DOHH2 (cell line): Measurements from ENCODE around the gene PDGFD.

ENCODE experiments used
- H3F3A ChIP-seq: fragments of 200-600 bp; sonication (generic), shearing (Covaris generic); 2 replicates; pipeline ENCODE4 v1.6.0; 2016; ENCODE audit warnings: antibody characterized with exemption, mild to moderate bottlenecking; ENCODE audit not compliant: control insufficient read depth, insufficient read depth
- H3K27ac ChIP-seq: fragments of 200-600 bp; sonication (generic); 2 replicates; pipeline ENCODE4 v1.5.1; 2014; ENCODE audit warnings: low read depth, mild to moderate bottlenecking, low read length, moderate library complexity
- H3K27me3 ChIP-seq: fragments of 200-600 bp; sonication (generic); 2 replicates; pipeline ENCODE4 v1.6.1; 2014; ENCODE audit warnings: mild to moderate bottlenecking, low read length, mixed read lengths; ENCODE audit not compliant: control insufficient read depth
- H3K36me3 ChIP-seq: fragments of 200-600 bp; sonication (generic); 2 replicates; pipeline ENCODE4 v1.6.1; 2014; ENCODE audit warnings: mild to moderate bottlenecking, low read length, moderate library complexity, mixed read lengths; ENCODE audit not compliant: control insufficient read depth
- H3K4me1 ChIP-seq: fragments of 200-600 bp; sonication (generic); 2 replicates; pipeline ENCODE4 v1.6.1; 2014; ENCODE audit warnings: mild to moderate bottlenecking, low read length, mixed read lengths; ENCODE audit not compliant: control insufficient read depth
- H3K4me2 ChIP-seq: fragments of 200-600 bp; sonication (generic); 2 replicates; pipeline ENCODE4 v1.6.0; 2014; ENCODE audit warnings: mild to moderate bottlenecking, low read length, moderate library complexity
- H3K4me3 ChIP-seq: fragments of 200-600 bp; sonication (generic); 2 replicates; pipeline ENCODE4 v1.5.1; 2014; ENCODE audit warnings: mild to moderate bottlenecking, low read length, mixed read lengths
- H3K79me2 ChIP-seq: fragments of 200-600 bp; sonication (generic); 2 replicates; pipeline ENCODE4 v1.6.1; 2014; ENCODE audit warnings: mild to moderate bottlenecking, low read length, mixed read lengths; ENCODE audit not compliant: control insufficient read depth
- H3K9me2 ChIP-seq: fragments of 200-600 bp; sonication (generic); replicated peaks from 2 replicates; pipeline ENCODE4 v1.6.1; 2014; ENCODE audit warnings: mild to moderate bottlenecking, low read length, mixed read lengths; ENCODE audit not compliant: control insufficient read depth
- H3K9me3 ChIP-seq: fragments of 200-600 bp; sonication (generic); 2 replicates; pipeline ENCODE4 v1.6.1; 2014; ENCODE audit warnings: antibody characterized with exemption, low read length, mixed read lengths; ENCODE audit not compliant: control insufficient read depth, insufficient read depth
- H4K20me1 ChIP-seq: fragments of 200-600 bp; sonication (generic); 2 replicates; pipeline ENCODE4 v1.6.0; 2014; ENCODE audit warnings: low read depth, mild to moderate bottlenecking, antibody characterized with exemption, low read length, moderate library complexity; ENCODE audit not compliant: control insufficient read depth, insufficient read depth
- CTCF ChIP-seq: fragments of 200-600 bp; sonication (generic); IDR thresholded peaks from one replicate; pipeline ENCODE4 v1.5.1; 2014; ENCODE audit warnings: antibody characterized with exemption, mild to moderate bottlenecking, low read depth, low read length; ENCODE audit not compliant: poor library complexity, severe bottlenecking
- EZH2phosphoT487 ChIP-seq: fragments of 200-600 bp; sonication (generic); IDR thresholded peaks from 2 replicates; pipeline ENCODE4 v1.6.1; 2017; ENCODE audit warnings: borderline replicate concordance, mild to moderate bottlenecking, antibody characterized with exemption, low read length, moderate library complexity, mixed read lengths

Gene PDGFD

GRCh38 chr11:104151404-104152204 is 12.3 kb downstream of the PDGFD start:
- H3F3A ChIP-seq, result peaks cover 6% of the 10 kb centered on the region
- peak overlapping the region; percentile 68; the same call in 1 of the 2 replicates for H3K27ac ChIP-seq
- peaks cover 49% of the 10 kb centered on the region for H3K79me2 ChIP-seq
- no peaks in the 10 kb centered on the region for H4K20me1 ChIP-seq
- H3K4me1 ChIP-seq, result peaks cover 36% of the 10 kb centered on the region
- TF ChIP-seq CTCF (peak; percentile 62), EZH2phosphoT487 (no peak)
- no peaks in the 10 kb centered on the region for H3K36me3 ChIP-seq
- H3K9me3 ChIP-seq, result no peaks in the 10 kb centered on the region
- no peaks in the 10 kb centered on the region for H3K27me3 ChIP-seq
- H3K4me3 ChIP-seq, result peak overlapping the region; percentile 58
- H3K4me2 ChIP-seq, result peak overlapping the region; percentile 70
- H3K9me2 ChIP-seq, result no peaks in the 10 kb centered on the region

GRCh38 chr11:104148706-104149105 is 15.2 kb downstream of the PDGFD start:
- Histone ChIP-seq H3K9me3 (no peaks in the 10 kb centered on the region), H3K79me2 (peaks cover 33% of the 10 kb centered on the region), H3F3A (peaks cover 6% of the 10 kb centered on the region), H3K36me3 (no peaks in the 10 kb centered on the region), H4K20me1 (no peaks in the 10 kb centered on the region), H3K4me3 (no peak overlapping the region), H3K4me1 (peaks cover 24% of the 10 kb centered on the region), H3K9me2 (no peaks in the 10 kb centered on the region), H3K4me2 (no peak overlapping the region), H3K27ac (no peak overlapping the region), H3K27me3 (no peaks in the 10 kb centered on the region)
- TF ChIP-seq EZH2phosphoT487 (no peak), CTCF (no peak)

GRCh38 chr11:104148074-104148473 is 15.9 kb downstream of the PDGFD start:
- peaks cover 28% of the 10 kb centered on the region for H3K79me2 ChIP-seq
- H3K9me3 ChIP-seq, result no peaks in the 10 kb centered on the region
- no peak overlapping the region for H3K27ac ChIP-seq
- TF ChIP-seq CTCF (no peak), EZH2phosphoT487 (no peak)
- no peaks in the 10 kb centered on the region for H4K20me1 ChIP-seq
- H3K4me1 ChIP-seq, result peaks cover 17% of the 10 kb centered on the region
- no peak overlapping the region for H3K4me2 ChIP-seq
- H3K27me3 ChIP-seq, result no peaks in the 10 kb centered on the region
- no peaks in the 10 kb centered on the region for H3K9me2 ChIP-seq
- H3K36me3 ChIP-seq, result no peaks in the 10 kb centered on the region
- no peak overlapping the region for H3K4me3 ChIP-seq
- H3F3A ChIP-seq, result peaks cover 6% of the 10 kb centered on the region
